Keratinocyte (primary cell): ENCODE results near the gene DPP3. TPM values are rescaled to one million over a fixed set of nuclear protein-coding genes. Genes with fewer than 3 reads are reported as not detected.
"Not testable (repeated sequence)": the region's sequence is repeated elsewhere in the genome, so short reads cannot be mapped to it uniquely, and the experiment has no call there.

ENCODE experiments used
- DNase-seq: peaks from one replicate; pipeline ENCODE4 v3.0.0-alpha.2; 2011; ENCODE audit warnings: low read depth, missing footprints, low spot score
- FAIRE-seq: peaks from 2 replicates; lab custom pipeline; 2011; peaks lifted over from hg19 to GRCh38; lab: Jason Lieb, UNC
- H2AFZ ChIP-seq: 2 replicates; pipeline ENCODE4 v1.6.0; 2012; ENCODE audit warnings: low read length, control low read depth, inconsistent platforms; ENCODE audit not compliant: control insufficient read depth
- H3K27ac ChIP-seq: 2 replicates; pipeline ENCODE4 v1.5.1; 2011; ENCODE audit warnings: low read length; ENCODE audit not compliant: control insufficient read depth, insufficient read depth
- H3K27me3 ChIP-seq: 3 replicates; pipeline ENCODE4 v1.6.0; 2011; ENCODE audit warnings: low read length; ENCODE audit not compliant: control insufficient read depth, insufficient read depth; ENCODE audit errors: extremely low read depth
- H3K36me3 ChIP-seq, 2 experiments: 2 replicates in 1 of 2; 3 replicates in 1 of 2; pipeline ENCODE4 v1.5.1; 2011; ENCODE audit warnings: low read length in 2 of 2, mild to moderate bottlenecking in 1 of 2; ENCODE audit not compliant: control insufficient read depth in 2 of 2, insufficient read depth in 2 of 2; ENCODE audit errors: extremely low read depth in 1 of 2
- H3K4me1 ChIP-seq: 3 replicates; pipeline ENCODE4 v1.5.1; 2011; ENCODE audit warnings: low read length; ENCODE audit not compliant: control insufficient read depth, insufficient read depth; ENCODE audit errors: extremely low read depth
- H3K4me2 ChIP-seq: 3 replicates; pipeline ENCODE4 v1.6.0; 2011; ENCODE audit warnings: low read depth, low read length; ENCODE audit not compliant: control insufficient read depth, insufficient read depth; ENCODE audit errors: extremely low read depth
- H3K4me3 ChIP-seq, 3 experiments: fragments of 200-600 bp in 1 of 3; sonication (generic) in 1 of 3; 2 replicates in 2 of 3; 3 replicates in 1 of 3; pipeline ENCODE4 v1.5.1; 2011 to 2016; ENCODE audit warnings: low read length in 3 of 3, mild to moderate bottlenecking in 3 of 3, control low read depth in 2 of 3, inconsistent platforms in 1 of 3, low read depth in 1 of 3, mixed read lengths in 1 of 3, mixed run types in 1 of 3, moderate library complexity in 1 of 3; ENCODE audit not compliant: control insufficient read depth in 2 of 3, insufficient read depth in 2 of 3; ENCODE audit errors: extremely low read depth in 1 of 3
- H3K79me2 ChIP-seq: 2 replicates; pipeline ENCODE4 v1.6.0; 2012; ENCODE audit warnings: low read length; ENCODE audit not compliant: control insufficient read depth, insufficient read depth
- H3K9ac ChIP-seq: 3 replicates; pipeline ENCODE4 v1.6.0; 2011; ENCODE audit warnings: low read length; ENCODE audit not compliant: control insufficient read depth, insufficient read depth; ENCODE audit errors: extremely low read depth
- H3K9me1 ChIP-seq: 3 replicates; pipeline ENCODE4 v1.6.0; 2011; ENCODE audit warnings: low read length; ENCODE audit not compliant: control insufficient read depth, insufficient read depth; ENCODE audit errors: extremely low read depth
- H3K9me3 ChIP-seq: 2 replicates; pipeline ENCODE4 v1.5.1; 2012; ENCODE audit warnings: low read depth, low read length; ENCODE audit not compliant: control insufficient read depth
- H4K20me1 ChIP-seq: 3 replicates; pipeline ENCODE4 v1.6.0; 2011; ENCODE audit warnings: low read length; ENCODE audit not compliant: control insufficient read depth, insufficient read depth; ENCODE audit errors: extremely low read depth
- EZH2 ChIP-seq: IDR thresholded peaks from one replicate; pipeline ENCODE4 v1.6.1; 2012; ENCODE audit warnings: inconsistent platforms, mild to moderate bottlenecking, low read length, moderate library complexity
- dilution Hi-C: fragments of 300-500 bp; cut with MboI; formaldehyde crosslinking; loops from one replicate; pipeline ENCODE4 v1.7.0; 2020; ENCODE audit warnings: low sequenced_read_pairs; ENCODE audit not compliant: extremely low pct_ligation_motif_present
- polyA plus RNA-seq, 5 experiments: library from polyadenylated mRNA; depleted of rRNA in 3 of 5; stranded (reverse) in 3 of 5; stranded (forward) in 1 of 5; unstranded in 1 of 5; fragments of >200 nt; gene quantifications; 1 replicate in 1 of 5; 2 replicates in 3 of 5; 3 replicates in 1 of 5; pipeline versions ENCODE4 v1.2.1 to v1.2.3, GENCODE V29; 2011 to 2012; ENCODE audit warnings: missing spikeins in 2 of 5, low read depth in 1 of 5, low replicate concordance in 1 of 5
- TF ChIP-seq, protein P1 (sequence below), 3 experiments: IDR thresholded peaks in 1 of 3; conservative IDR thresholded peaks in 1 of 3; optimal IDR thresholded peaks in 1 of 3; 2 replicates in 2 of 3; 3 replicates in 1 of 3; pipeline versions ENCODE3 to v1.5.1; 2011; ENCODE audit warnings: low read length in 3 of 3, mild to moderate bottlenecking in 3 of 3, moderate library complexity in 2 of 3, control low read depth in 1 of 3, inconsistent platforms in 1 of 3; ENCODE audit not compliant: insufficient read depth in 2 of 3; ENCODE audit errors: extremely low read depth in 1 of 3

The DPP3 gene
- polyA plus RNA-seq, 1 donor (not counting 4 experiments of a cell fraction or from before 2014, with no cell fraction given), result 57.9 TPM

DNA sequence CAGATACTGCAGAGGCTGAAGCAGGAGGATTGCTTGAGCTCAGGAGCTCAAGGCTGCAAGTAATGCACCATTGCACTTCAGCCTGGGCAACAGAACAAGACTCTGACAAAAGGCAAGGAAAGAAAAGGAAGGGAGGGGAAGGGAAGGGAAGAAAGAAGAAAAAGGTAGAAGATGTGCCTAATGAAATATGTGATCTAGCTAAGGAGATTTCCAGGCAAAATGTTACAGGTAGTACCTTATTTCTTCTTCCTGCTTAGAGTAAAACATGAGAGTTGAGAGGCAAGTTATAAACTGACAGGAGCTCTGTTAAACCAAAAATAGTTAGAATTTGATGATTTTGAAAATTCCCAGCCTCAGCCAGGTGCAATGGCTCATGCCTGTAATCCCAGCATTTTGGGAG is 18.2 kb upstream of the DPP3 start:
- dilution Hi-C loops, result no loop called here
- no peaks in the 10 kb centered on the region for H4K20me1 ChIP-seq
- no peaks in the 10 kb centered on the region for H3K79me2 ChIP-seq
- FAIRE-seq (no peak), DNase-seq (no peak)
- no peak overlapping the region for H3K9ac ChIP-seq
- no peaks in the 10 kb centered on the region for H3K4me1 ChIP-seq
- no peaks in the 10 kb centered on the region for H3K36me3 ChIP-seq
- no peaks in the 10 kb centered on the region for H3K9me3 ChIP-seq
- no peaks in the 10 kb centered on the region for H3K27me3 ChIP-seq
- no peak overlapping the region for H3K27ac ChIP-seq
- no peak overlapping the region for H3K4me2 ChIP-seq
- H3K9me1 ChIP-seq, result no peaks in the 10 kb centered on the region
- no peak for TF ChIP-seq EZH2
- TF ChIP-seq, protein P1, sequence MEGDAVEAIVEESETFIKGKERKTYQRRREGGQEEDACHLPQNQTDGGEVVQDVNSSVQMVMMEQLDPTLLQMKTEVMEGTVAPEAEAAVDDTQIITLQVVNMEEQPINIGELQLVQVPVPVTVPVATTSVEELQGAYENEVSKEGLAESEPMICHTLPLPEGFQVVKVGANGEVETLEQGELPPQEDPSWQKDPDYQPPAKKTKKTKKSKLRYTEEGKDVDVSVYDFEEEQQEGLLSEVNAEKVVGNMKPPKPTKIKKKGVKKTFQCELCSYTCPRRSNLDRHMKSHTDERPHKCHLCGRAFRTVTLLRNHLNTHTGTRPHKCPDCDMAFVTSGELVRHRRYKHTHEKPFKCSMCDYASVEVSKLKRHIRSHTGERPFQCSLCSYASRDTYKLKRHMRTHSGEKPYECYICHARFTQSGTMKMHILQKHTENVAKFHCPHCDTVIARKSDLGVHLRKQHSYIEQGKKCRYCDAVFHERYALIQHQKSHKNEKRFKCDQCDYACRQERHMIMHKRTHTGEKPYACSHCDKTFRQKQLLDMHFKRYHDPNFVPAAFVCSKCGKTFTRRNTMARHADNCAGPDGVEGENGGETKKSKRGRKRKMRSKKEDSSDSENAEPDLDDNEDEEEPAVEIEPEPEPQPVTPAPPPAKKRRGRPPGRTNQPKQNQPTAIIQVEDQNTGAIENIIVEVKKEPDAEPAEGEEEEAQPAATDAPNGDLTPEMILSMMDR (optimal IDR thresholded peaks at IDR 0.05 in 1 of 3, IDR thresholded peaks at IDR 0.05 in 1 of 3, conservative IDR thresholded peaks at IDR 0.05 in 1 of 3; ENCODE audit: extremely low read depth in 1 of 3, insufficient read depth in 2 of 3, low read length in 3 of 3), result no peak
- H3K4me3 ChIP-seq, result no peak overlapping the region
- H2AFZ ChIP-seq, result no peak overlapping the region

GRCh38 chr11:66462911-66463310 is 17.3 kb upstream of the DPP3 start:
- no peak overlapping the region for H3K4me2 ChIP-seq
- no peaks in the 10 kb centered on the region for H3K27me3 ChIP-seq
- no peak overlapping the region for H3K27ac ChIP-seq
- H3K4me3 ChIP-seq, result no peak overlapping the region
- no peaks in the 10 kb centered on the region for H3K9me1 ChIP-seq
- TF ChIP-seq, protein P1 (optimal IDR thresholded peaks at IDR 0.05 in 1 of 3, IDR thresholded peaks at IDR 0.05 in 1 of 3, conservative IDR thresholded peaks at IDR 0.05 in 1 of 3; ENCODE audit: extremely low read depth in 1 of 3, insufficient read depth in 2 of 3, low read length in 3 of 3), result no peak
- TF ChIP-seq EZH2, result no peak
- no peaks in the 10 kb centered on the region for H4K20me1 ChIP-seq
- H3K9me3 ChIP-seq, result no peaks in the 10 kb centered on the region
- H3K79me2 ChIP-seq, result no peaks in the 10 kb centered on the region
- dilution Hi-C loops, result no loop called here
- no peak for DNase-seq
- H3K9ac ChIP-seq, result no peak overlapping the region
- H3K36me3 ChIP-seq, result no peaks in the 10 kb centered on the region
- no peak overlapping the region for H2AFZ ChIP-seq
- peaks cover 7% of the 10 kb centered on the region for H3K4me1 ChIP-seq
- FAIRE-seq, result no peak

DNA sequence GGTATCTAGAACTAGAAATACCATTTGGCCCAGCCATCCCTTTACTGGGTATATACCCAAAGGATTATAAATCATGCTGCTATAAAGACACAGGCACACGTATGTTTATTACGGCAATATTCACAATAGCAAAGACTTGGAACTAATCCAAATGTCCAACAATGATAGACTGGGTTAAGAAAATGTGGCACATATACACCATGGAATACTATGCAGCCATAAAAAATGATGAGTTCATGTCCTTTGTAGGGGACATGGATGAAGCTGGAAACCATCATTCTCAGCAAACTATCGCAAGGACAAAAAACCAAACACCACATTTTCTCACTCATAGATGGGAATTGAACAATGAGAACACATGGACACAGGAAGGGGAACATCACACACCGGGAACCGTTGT is 16.1 kb upstream of the DPP3 start:
- H3K9me3 ChIP-seq, H2AFZ ChIP-seq, H3K36me3 ChIP-seq, H3K9me1 ChIP-seq, H3K9ac ChIP-seq, H3K79me2 ChIP-seq, H3K27me3 ChIP-seq, H3K4me1 ChIP-seq, H4K20me1 ChIP-seq, FAIRE-seq, H3K4me3 ChIP-seq, dilution Hi-C loops, DNase-seq, H3K4me2 ChIP-seq, H3K27ac ChIP-seq: not testable (repeated sequence)
